HG03060 (cell line): ENCODE measurements around the gene IL6ST.

Source experiments
- ATAC-seq: cut with Tn5 transposase; IDR thresholded peaks from one replicate; pipeline ENCODE4 v1.9.1; 2021; ENCODE audit warnings: low read depth, moderate number of reproducible peaks; ENCODE audit not compliant: unreplicated experiment

Gene IL6ST

GRCh38 chr5:55923865-55924500 lies 70.8 kb downstream of the IL6ST start:
- ATAC-seq: no peak

GRCh38 chr5:55923177-55923771 lies 71.5 kb downstream of the IL6ST start:
- no peak for ATAC-seq

- no peak for ATAC-seq
Observed at GRCh38 chr5:55921617-55922016, 73.1 kb downstream of the IL6ST start.

GRCh38 chr5:55920784-55921183 lies 74.0 kb downstream of the IL6ST start:
- ATAC-seq: no peak

GRCh38 chr5:55919625-55920024 lies 75.1 kb downstream of the IL6ST start:
- ATAC-seq: no peak

- no peak for ATAC-seq
Observed at GRCh38 chr5:55918087-55919035, 76.4 kb downstream of the IL6ST start.

- ATAC-seq: no peak
Observed at GRCh38 chr5:55917402-55918086, 77.2 kb downstream of the IL6ST start.

GRCh38 chr5:55916986-55917385 lies 77.8 kb downstream of the IL6ST start:
- ATAC-seq: no peak

- ATAC-seq: no peak
Observed at GRCh38 chr5:55915783-55916182, 79.0 kb downstream of the IL6ST start.

- no peak for ATAC-seq
Observed at GRCh38 chr5:55914971-55915370, 79.8 kb downstream of the IL6ST start.

- peak; percentile 87 for ATAC-seq
Observed at GRCh38 chr5:55913466-55914413, 81.0 kb downstream of the IL6ST start.

- no peak for ATAC-seq
Observed at GRCh38 chr5:55911784-55912653, 82.7 kb downstream of the IL6ST start.

GRCh38 chr5:55908804-55909203 lies 86.0 kb downstream of the IL6ST start:
- no peak for ATAC-seq

GRCh38 chr5:55907927-55908326 lies 86.8 kb downstream of the IL6ST start:
- ATAC-seq: no peak

- no peak for ATAC-seq
Observed at GRCh38 chr5:55905251-55905650, 89.5 kb downstream of the IL6ST start.

- ATAC-seq: no peak
Observed at GRCh38 chr5:55904152-55904551, 90.6 kb downstream of the IL6ST start.

GRCh38 chr5:55903121-55903701 lies 91.6 kb downstream of the IL6ST start:
- peak; percentile 86 for ATAC-seq

- no peak for ATAC-seq
Observed at GRCh38 chr5:55902696-55903095, 92.1 kb downstream of the IL6ST start.
